Inferior parietal cortex (tissue), 1 donor: ENCODE results near the gene MPDU1.

Experiments used
- DNase-seq: peaks from one replicate; pipeline ENCODE4 v3.0.0-alpha.2; 2016; ENCODE audit errors: extremely low spot score

Gene MPDU1

GRCh38 chr17:7560172-7561027 is 23.3 kb upstream of the MPDU1 start:
- DNase-seq = no peak

- DNase-seq = peak; percentile 78
Observed at GRCh38 chr17:7561028-7561575, 22.6 kb upstream of the MPDU1 start.

- peak; percentile 89 for DNase-seq
Observed at GRCh38 chr17:7561589-7562207, 22.0 kb upstream of the MPDU1 start, which contains the start of gene SENP3. SENP3 (plus strand) TSS chr17:7561919; CDS start chr17:7563077, 1,158 bp downstream.

- DNase-seq = no peak
Observed at GRCh38 chr17:7562208-7562605, 21.4 kb upstream of the MPDU1 start.

GRCh38 chr17:7563115-7563869 is 20.4 kb upstream of the MPDU1 start:
- no peak for DNase-seq

- DNase-seq = no peak
Observed at GRCh38 chr17:7569571-7569970, 14.1 kb upstream of the MPDU1 start.

- DNase-seq = no peak
Observed at GRCh38 chr17:7570351-7570750, 13.3 kb upstream of the MPDU1 start.

GRCh38 chr17:7572338-7572587 is 11.4 kb upstream of the MPDU1 start:
- DNase-seq = no peak

- peak; percentile 99 for DNase-seq
Observed at GRCh38 chr17:7572588-7573323, 10.9 kb upstream of the MPDU1 start.

GRCh38 chr17:7573324-7574080 is 10.2 kb upstream of the MPDU1 start:
- DNase-seq = peak; percentile 78

- DNase-seq = no peak
Observed at GRCh38 chr17:7574176-7574953, 9.3 kb upstream of the MPDU1 start.

- DNase-seq = no peak
Observed at GRCh38 chr17:7575481-7575883, 8.2 kb upstream of the MPDU1 start.

- no peak for DNase-seq
Observed at GRCh38 chr17:7575959-7576358, 7.7 kb upstream of the MPDU1 start.

- no peak for DNase-seq
Observed at GRCh38 chr17:7576432-7576937, 7.2 kb upstream of the MPDU1 start.

- DNase-seq = no peak
Observed at GRCh38 chr17:7577327-7578199, 6.1 kb upstream of the MPDU1 start.

- DNase-seq = peak; percentile 47
Observed at GRCh38 chr17:7579001-7579833, 4.4 kb upstream of the MPDU1 start, which contains the start of gene CD68. CD68 (plus strand) TSS chr17:7579638; CDS start chr17:7579678, 40 bp downstream.

GRCh38 chr17:7579834-7580603 is 3.6 kb upstream of the MPDU1 start:
- DNase-seq = no peak
